SK-N-MC (cell line): ENCODE measurements around the gene GGT1.

ENCODE experiments used
- DNase-seq: peaks from one replicate; pipeline ENCODE4 v3.0.0-alpha.2; 2011; ENCODE audit warnings: low read depth, low spot score
- H3K27ac ChIP-seq: fragments of 200-600 bp; sonication (generic); 2 replicates; pipeline ENCODE4 v1.5.1; 2016; ENCODE audit warnings: mixed run types
- H3K36me3 ChIP-seq: fragments of 200-600 bp; sonication (generic); 2 replicates; pipeline ENCODE4 v1.6.1; 2017; ENCODE audit warnings: antibody characterized with exemption, low read length, mixed read lengths; ENCODE audit not compliant: insufficient read depth
- H3K4me3 ChIP-seq: fragments of 200-600 bp; sonication (generic); 2 replicates; pipeline ENCODE4 v1.5.1; 2016
- H3K9ac ChIP-seq: fragments of 200-600 bp; sonication (generic); 2 replicates; pipeline ENCODE4 v1.8.0; 2017; ENCODE audit warnings: mixed run types, mixed read lengths; ENCODE audit not compliant: insufficient read length
- H3K9me3 ChIP-seq: fragments of 200-600 bp; sonication (generic); 2 replicates; pipeline ENCODE4 v1.6.1; 2017; ENCODE audit warnings: low read depth, mild to moderate bottlenecking, antibody characterized with exemption, low read length, moderate library complexity, mixed read lengths
- EZH2 ChIP-seq: fragments of 200-600 bp; sonication (generic); IDR thresholded peaks from one replicate; pipeline ENCODE4 v1.6.1; 2017; ENCODE audit warnings: antibody characterized with exemption
- FOXP2 ChIP-seq: optimal IDR thresholded peaks from 2 replicates; pipeline ENCODE3; 2011; ENCODE audit warnings: mild to moderate bottlenecking, moderate library complexity; ENCODE audit not compliant: insufficient read depth; ENCODE audit errors: extremely low read length, control extremely low read depth
- POLR2AphosphoS5 ChIP-seq: IDR thresholded peaks from 2 replicates; pipeline ENCODE4 v1.6.1; 2012; ENCODE audit warnings: mild to moderate bottlenecking, low read depth, low read length, borderline replicate concordance

GGT1 gene

DNA sequence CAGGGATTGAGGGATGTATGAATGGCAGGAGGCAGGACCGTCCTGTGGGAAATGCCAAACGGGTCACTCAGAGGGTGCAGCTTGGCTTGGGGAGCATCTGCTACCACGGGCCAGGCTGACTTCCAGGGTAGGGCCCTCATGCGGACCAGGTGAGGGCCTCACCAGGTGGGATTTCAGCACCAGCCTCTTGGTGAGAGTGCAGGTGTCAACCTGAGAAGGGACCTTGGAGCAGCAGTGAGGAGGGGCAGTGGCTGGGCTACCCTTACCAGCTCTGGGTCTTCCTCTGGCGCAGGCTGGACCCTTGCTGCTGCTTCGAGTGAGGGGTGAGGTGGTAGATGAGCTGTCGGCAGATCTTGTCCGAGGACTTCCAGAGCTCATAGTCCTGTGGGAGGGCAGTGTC lies 15.0 kb upstream of the GGT1 start:
- H3K27ac ChIP-seq: no peak overlapping the region
- H3K9me3 ChIP-seq: no peaks in the 10 kb centered on the region
- H3K9ac ChIP-seq: no peak overlapping the region
- no peak overlapping the region for H3K4me3 ChIP-seq
- TF ChIP-seq EZH2 (no peak), POLR2AphosphoS5 (no peak), FOXP2 (no peak)
- no peaks in the 10 kb centered on the region for H3K36me3 ChIP-seq
- no peak for DNase-seq

DNA sequence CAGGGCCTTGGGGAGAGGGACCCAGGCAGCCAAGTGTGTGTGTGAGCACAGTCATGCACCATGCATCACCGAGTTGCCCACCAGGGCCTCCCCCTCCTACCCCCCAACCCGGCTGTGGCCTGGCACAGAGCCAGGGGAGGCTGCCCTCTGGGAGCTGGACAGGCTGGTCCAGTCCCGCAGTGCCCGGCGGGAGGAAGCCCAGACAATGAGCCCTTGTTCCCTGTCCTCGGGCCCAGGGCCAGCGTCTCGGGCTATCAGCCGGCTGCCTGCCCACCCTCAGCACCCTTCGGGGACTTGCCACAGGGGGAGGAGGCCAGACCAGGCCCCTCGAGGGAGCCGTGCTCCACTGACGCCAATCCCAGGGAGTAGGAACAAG lies 14.6 kb upstream of the GGT1 start:
- DNase-seq: no peak
- H3K9me3 ChIP-seq: no peaks in the 10 kb centered on the region
- TF ChIP-seq FOXP2 (no peak), EZH2 (no peak)

DNA sequence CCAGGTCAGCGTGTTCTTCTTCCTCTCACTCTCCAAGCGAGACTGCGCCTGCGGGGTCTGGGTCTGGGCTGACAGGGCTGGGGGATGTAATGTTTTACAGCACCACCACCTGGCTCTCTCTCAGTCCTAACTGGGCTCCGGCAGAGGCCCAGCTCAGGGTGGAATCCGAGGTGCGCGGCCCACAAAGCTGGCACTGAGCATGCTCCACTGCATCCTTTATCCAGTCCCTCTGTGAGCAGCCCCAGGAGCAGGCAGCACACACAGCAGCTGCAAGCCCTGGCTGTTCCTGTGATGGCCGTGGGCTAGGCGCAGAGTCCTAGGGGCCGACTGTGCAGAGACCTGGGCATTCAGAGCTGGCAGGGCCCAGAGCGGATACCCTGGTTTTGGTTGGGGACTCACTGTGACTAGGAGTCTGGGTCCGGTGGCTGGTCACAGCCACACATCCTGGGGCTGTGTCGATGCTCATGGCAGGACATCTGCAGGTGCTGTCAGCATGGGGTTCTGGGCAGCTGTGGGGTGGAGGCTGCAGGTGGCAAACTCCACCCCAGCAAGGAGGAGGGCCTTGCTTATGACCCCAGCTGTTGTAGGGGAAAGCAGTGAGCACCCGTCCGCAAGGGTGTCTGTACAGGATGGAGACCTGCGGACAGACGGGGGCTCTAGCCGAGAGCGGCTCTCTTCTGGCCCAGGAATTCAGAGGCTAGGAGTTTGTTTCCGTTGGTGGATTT lies 14.1 kb upstream of the GGT1 start:
- no peaks in the 10 kb centered on the region for H3K9me3 ChIP-seq
- TF ChIP-seq POLR2AphosphoS5 (no peak), EZH2 (no peak), FOXP2 (no peak)
- DNase-seq: no peak
- H3K9ac ChIP-seq: no peak overlapping the region
- no peaks in the 10 kb centered on the region for H3K36me3 ChIP-seq
- no peak overlapping the region for H3K27ac ChIP-seq
- no peak overlapping the region for H3K4me3 ChIP-seq

More for the DNA sequence above, 14.6 kb upstream of the GGT1 start:
- Histone ChIP-seq H3K9ac (no peak overlapping the region), H3K4me3 (no peak overlapping the region), H3K36me3 (no peaks in the 10 kb centered on the region), H3K27ac (no peak overlapping the region)

DNA sequence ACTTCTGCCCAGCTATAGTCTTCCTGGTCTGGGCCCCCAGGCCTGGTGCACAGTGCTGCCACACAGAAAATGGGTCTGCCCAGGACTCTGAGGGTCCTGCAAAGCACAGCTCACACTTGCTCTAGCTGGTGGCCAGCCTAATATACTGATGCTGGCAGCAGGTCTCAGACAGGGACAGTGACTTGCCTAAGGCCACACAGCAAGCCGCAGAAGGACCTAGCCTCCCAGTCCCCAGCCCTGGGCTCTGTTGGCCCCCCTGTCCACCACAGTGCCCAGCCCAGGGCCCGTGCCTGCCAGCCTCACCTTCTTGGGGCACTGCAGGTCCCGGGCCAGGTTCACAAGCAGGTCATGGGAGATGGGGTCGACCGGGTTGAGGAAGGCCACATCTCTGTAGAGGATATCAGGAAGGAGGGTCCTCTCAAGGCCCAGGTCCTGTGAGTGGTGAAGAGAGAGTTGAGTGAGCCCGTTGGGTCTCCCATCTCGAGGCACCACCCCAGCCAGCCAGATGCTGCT lies 13.4 kb upstream of the GGT1 start:
- H3K36me3 ChIP-seq: no peaks in the 10 kb centered on the region
- H3K27ac ChIP-seq: no peak overlapping the region
- TF ChIP-seq FOXP2 (no peak), POLR2AphosphoS5 (no peak), EZH2 (no peak)
- H3K4me3 ChIP-seq: no peak overlapping the region
- no peak overlapping the region for H3K9ac ChIP-seq
- DNase-seq: no peak
- H3K9me3 ChIP-seq: no peaks in the 10 kb centered on the region

DNA sequence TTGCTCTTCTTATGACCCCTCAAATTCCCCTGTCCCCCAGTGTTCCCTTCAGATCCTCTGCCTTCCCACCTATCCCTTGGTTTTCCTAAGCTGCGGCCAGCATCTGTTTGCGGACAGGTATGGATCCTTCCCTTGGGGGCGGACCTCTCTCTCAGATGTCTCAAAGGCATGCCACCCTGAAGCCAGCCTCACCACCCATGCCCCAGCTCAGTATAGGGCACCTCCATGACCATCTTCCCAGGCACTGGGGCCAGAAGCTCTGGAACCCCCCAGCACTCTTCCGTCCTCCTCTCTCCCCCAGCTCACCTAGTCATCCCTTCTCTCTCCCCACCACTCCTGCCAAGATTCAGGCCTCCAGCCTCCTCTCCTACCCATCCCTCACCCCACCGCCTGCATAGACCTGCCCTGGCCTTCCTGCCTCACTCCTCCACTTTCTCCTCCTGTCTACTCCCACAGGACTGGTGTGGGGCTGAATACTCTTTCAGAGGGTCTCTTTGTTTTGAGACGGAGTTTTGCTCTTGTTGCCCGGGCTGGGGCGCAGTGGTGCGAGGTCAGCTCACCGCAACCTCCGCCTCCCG lies 12.3 kb upstream of the GGT1 start:
- Histone ChIP-seq H3K36me3 (no peaks in the 10 kb centered on the region), H3K9me3 (no peaks in the 10 kb centered on the region), H3K9ac (no peak overlapping the region), H3K4me3 (no peak overlapping the region), H3K27ac (no peak overlapping the region)
- DNase-seq: no peak
- TF ChIP-seq POLR2AphosphoS5 (no peak), EZH2 (no peak), FOXP2 (no peak)

DNA sequence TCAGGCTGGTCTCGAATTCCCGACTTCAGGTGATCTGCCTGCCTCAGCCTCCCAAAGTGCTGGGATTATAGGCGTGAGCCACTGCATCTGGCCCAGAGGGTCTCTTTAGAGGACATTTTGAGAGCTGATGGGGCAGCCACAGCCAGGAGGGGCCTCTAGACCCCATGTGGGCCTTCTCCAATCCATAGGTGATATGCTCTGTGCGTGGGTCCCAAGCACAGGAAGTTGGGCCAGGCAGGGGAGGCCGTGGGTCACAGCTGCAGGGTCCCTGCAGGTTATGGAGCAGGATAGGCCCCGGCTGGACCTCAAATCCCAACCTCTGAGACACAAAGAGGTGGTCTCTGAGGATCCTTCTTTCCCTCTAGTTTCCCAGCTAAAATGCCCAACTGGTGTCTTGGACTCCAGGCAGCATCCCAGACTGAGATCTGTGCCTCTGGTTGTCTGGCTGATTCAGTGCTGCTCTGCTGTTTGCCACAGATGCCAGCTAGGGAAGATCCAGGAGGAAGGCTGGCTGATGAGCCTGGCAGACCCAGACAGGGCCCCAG lies 11.6 kb upstream of the GGT1 start:
- no peak overlapping the region for H3K27ac ChIP-seq
- no peak overlapping the region for H3K4me3 ChIP-seq

DNA sequence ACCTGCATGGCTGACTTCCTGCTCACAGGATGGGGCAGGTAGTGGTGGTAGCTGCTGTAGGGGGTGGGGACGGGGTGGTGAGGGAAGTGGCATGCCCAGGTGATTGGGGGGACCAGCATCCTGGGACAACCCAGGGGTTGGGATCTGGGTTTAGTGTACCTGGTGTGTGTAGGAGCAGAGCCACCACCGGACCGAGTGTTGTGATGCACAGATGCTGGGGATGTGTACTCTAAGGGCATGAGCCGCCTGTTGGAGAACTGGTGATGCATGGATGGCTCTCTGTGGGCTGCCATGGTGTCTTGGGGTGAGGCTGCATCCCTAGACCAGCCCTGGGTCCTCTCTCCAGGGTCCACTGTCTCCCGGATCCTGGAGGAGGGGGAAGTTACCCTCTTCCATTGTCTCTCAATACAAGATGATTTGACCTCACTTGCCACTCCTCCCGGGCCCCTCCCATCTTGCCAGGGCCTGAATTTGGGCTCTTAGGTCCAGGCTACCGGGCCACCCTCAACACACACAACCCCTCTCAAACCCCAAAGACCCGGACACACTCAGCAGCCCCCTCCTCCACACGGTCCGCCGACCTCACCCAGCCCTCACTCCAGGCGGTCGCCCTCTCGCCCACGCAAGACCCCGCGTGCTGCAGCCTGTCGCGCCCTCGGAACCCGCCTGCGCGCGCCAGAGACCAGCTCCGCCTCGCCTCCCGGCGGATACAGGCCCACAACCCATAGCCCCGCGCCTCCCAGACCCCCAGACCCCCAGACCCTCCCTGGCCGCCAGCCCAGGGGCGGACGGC lies 10.7 kb upstream of the GGT1 start:
- no peak for TF ChIP-seq EZH2
- TF ChIP-seq FOXP2: no peak
- no peak for TF ChIP-seq POLR2AphosphoS5
- no peaks in the 10 kb centered on the region for H3K36me3 ChIP-seq
- no peak overlapping the region for H3K4me3 ChIP-seq
- no peak overlapping the region for H3K9ac ChIP-seq
- DNase-seq: no peak
- H3K9me3 ChIP-seq: no peaks in the 10 kb centered on the region
- no peak overlapping the region for H3K27ac ChIP-seq

More for the DNA sequence above, 11.6 kb upstream of the GGT1 start:
- no peaks in the 10 kb centered on the region for H3K9me3 ChIP-seq
- no peak for DNase-seq
- no peak overlapping the region for H3K9ac ChIP-seq
- TF ChIP-seq POLR2AphosphoS5: no peak
- TF ChIP-seq EZH2: no peak
- no peak for TF ChIP-seq FOXP2
- no peaks in the 10 kb centered on the region for H3K36me3 ChIP-seq
